Right lobe of liver (tissue), 4 donors: Measurements from ENCODE around the gene TMEM255A.

ENCODE experiments used
- POLR2A ChIP-seq: fragments of 450-650 bp; IDR thresholded peaks from one replicate; pipeline ENCODE4 v1.6.1; 2017; ENCODE audit warnings: antibody characterized with exemption, mild to moderate bottlenecking
- TF ChIP-seq, protein P1 (sequence below), 4 donors: fragments of 200-600 bp in 3 of 4; fragments of 450-650 bp in 1 of 4; IDR thresholded peaks; one replicate each; pipeline versions ENCODE4 v1.5.1 to v1.8.0; 2016 to 2022; ENCODE audit warnings: antibody characterized with exemption in 4 of 4, mild to moderate bottlenecking in 2 of 4
- donor health status: DM: no; HTN: no; CAD: no.
- donor health status: DM: no; HTN: no; CAD: no.
- donor health status: DM: no; HTN: yes; CAD: no.

DNA sequence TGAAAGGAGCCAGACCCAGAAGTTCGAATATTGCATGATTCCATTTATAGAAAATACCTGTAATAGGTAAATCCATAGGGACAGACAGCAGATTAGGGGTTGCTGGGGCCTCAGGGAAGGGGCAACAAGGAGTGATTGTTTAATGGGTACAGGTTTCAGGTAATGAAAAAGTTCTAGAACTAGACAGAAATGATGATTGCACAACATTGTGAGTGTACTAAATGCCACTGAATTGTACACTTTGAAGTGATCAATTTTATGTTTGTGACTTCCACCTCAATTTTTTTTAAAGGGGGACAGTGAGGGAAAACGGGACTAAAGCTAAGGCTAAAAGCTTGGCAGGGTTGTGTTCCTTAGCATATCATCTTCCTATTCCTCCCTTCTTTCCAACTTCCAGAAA lies 37.1 kb downstream of the TMEM255A start:
- TF ChIP-seq, protein P1, sequence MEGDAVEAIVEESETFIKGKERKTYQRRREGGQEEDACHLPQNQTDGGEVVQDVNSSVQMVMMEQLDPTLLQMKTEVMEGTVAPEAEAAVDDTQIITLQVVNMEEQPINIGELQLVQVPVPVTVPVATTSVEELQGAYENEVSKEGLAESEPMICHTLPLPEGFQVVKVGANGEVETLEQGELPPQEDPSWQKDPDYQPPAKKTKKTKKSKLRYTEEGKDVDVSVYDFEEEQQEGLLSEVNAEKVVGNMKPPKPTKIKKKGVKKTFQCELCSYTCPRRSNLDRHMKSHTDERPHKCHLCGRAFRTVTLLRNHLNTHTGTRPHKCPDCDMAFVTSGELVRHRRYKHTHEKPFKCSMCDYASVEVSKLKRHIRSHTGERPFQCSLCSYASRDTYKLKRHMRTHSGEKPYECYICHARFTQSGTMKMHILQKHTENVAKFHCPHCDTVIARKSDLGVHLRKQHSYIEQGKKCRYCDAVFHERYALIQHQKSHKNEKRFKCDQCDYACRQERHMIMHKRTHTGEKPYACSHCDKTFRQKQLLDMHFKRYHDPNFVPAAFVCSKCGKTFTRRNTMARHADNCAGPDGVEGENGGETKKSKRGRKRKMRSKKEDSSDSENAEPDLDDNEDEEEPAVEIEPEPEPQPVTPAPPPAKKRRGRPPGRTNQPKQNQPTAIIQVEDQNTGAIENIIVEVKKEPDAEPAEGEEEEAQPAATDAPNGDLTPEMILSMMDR (IDR thresholded peaks at IDR 0.05), result no peak
- no peak for TF ChIP-seq POLR2A
